Transverse colon (tissue), 4 donors: ENCODE measurements around the gene PTPRD. TPM values are rescaled to one million over a fixed set of nuclear protein-coding genes. Genes with fewer than 3 reads are reported as not detected.

Source experiments
- DNase-seq: peaks from one replicate; pipeline ENCODE4 v3.0.0-alpha.2; 2019
- H3K27ac ChIP-seq, 4 donors: fragments of 200-600 bp; sonication (generic); 2 replicates each; pipeline ENCODE4 v1.5.1; 2016 to 2018; ENCODE audit warnings: inconsistent platforms in 4 of 4
- H3K27me3 ChIP-seq: fragments of 200-600 bp; sonication (generic); 2 replicates; pipeline ENCODE4 v1.5.1; 2017; ENCODE audit warnings: inconsistent platforms
- H3K36me3 ChIP-seq, 4 donors: fragments of 200-600 bp; sonication (generic); 2 replicates each; pipeline ENCODE4 v1.5.1; 2017 to 2019; ENCODE audit warnings: inconsistent platforms in 4 of 4
- H3K4me1 ChIP-seq, 4 donors: fragments of 200-600 bp; sonication (generic); 2 replicates each; pipeline ENCODE4 v1.5.1; 2017 to 2020; ENCODE audit warnings: inconsistent platforms in 4 of 4
- H3K4me3 ChIP-seq, 4 donors: fragments of 200-600 bp; sonication (generic); 1 replicate in 1 of 4; 2 replicates in 3 of 4; pipeline versions ENCODE4 v1.5.1 to v1.6.1; 2017 to 2019; ENCODE audit warnings: inconsistent platforms in 4 of 4
- H3K9me3 ChIP-seq, 2 donors: fragments of 200-600 bp; sonication (generic); 2 replicates each; pipeline ENCODE4 v1.5.1; 2017 to 2019; ENCODE audit warnings: inconsistent platforms in 2 of 2
- CTCF ChIP-seq, 5 experiments: fragments of 200-600 bp in 3 of 5; fragments of 450-650 bp in 2 of 5; sonication (generic) in 3 of 5; IDR thresholded peaks; 1 replicate in 2 of 5; 2 replicates in 3 of 5; pipeline ENCODE4 v1.5.1; 2016 to 2017; ENCODE audit warnings: antibody characterized with exemption in 5 of 5, inconsistent platforms in 3 of 5, mild to moderate bottlenecking in 2 of 5, moderate library complexity in 1 of 5
- EP300 ChIP-seq: sonication (generic); formaldehyde crosslinking; IDR thresholded peaks from one replicate; pipeline ENCODE4 v1.6.1; 2017; ENCODE audit warnings: antibody characterized with exemption, low read depth
- POLR2A ChIP-seq: fragments of 450-650 bp; IDR thresholded peaks from one replicate; pipeline ENCODE4 v1.6.1; 2016; ENCODE audit warnings: antibody characterized with exemption, mild to moderate bottlenecking, moderate library complexity
- POLR2AphosphoS5 ChIP-seq, 3 donors: sonication (generic); formaldehyde crosslinking; IDR thresholded peaks; one replicate each; pipeline ENCODE4 v1.6.1; 2016; ENCODE audit warnings: antibody characterized with exemption in 3 of 3
- WGBS, 2 donors: methylation state at CpG; one replicate each; pipeline ENCODE4 v1.1.5; 2018; ENCODE audit warnings: low coverage in 1 of 2; 5-methylcytosine and 5-hydroxymethylcytosine counted together
- in situ Hi-C, 4 donors: fragments of 200-750 bp; cut with MboI; loops; one replicate each; pipeline versions ENCODE4 v1.15.0 to v1.15.1; 2017; ENCODE audit warnings: low sequenced_read_pairs in 3 of 4, low pct_ligation_motif_present in 1 of 4, low pct_unique_long_range_greater_than_20kb in 1 of 4
- intact Hi-C: fragments of 100-400 bp; cut with DNase I; formaldehyde crosslinking; loops from one replicate; pipeline ENCODE4 v1.15.1; 2023; ENCODE audit warnings: low total_unique reads
- total RNA-seq, 4 donors: library from RNA; depleted of rRNA; stranded (reverse); fragments of >200 nt; gene quantifications; one replicate each; pipeline ENCODE4 v1.1.0, GENCODE V29; 2016

PTPRD gene
- total RNA-seq, 4 donors from 2014 or later = 43.0 to 115 (median 79.1) TPM

DNA sequence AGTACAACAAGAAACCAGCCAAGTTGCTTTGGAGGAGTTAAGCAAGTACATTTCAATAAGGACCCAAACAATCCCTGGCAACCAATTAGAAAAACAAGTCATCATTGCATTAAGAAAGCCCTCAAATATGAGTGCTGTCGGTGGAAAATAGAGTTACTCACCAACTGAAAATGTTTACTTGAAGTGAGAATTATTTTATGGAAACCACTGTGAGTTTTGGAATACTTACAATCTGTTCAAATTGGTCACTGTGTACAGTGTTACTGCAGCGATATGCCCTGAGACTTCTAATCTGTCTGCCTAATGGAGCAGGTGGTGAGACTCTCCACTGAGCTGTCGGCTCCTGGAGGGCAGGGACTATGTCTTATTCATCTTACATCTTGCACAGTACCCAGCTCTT lies 1740.0 kb downstream of the PTPRD start:
- in situ Hi-C loops (no loop called here), intact Hi-C loops (no loop called here)
- H3K27ac ChIP-seq = no peak overlapping the region
- WGBS, 2 donors = 68 to 78% methylated on average over 2 to 3 of the region's 3 CpGs
- TF ChIP-seq POLR2AphosphoS5 (IDR thresholded peaks at IDR 0.05) = no peak
- TF ChIP-seq CTCF (IDR thresholded peaks at IDR 0.05) = no peak
- no peak for TF ChIP-seq POLR2A
- TF ChIP-seq EP300 = no peak
- no peaks in the 10 kb centered on the region for H3K27me3 ChIP-seq
- H3K9me3 ChIP-seq = no peaks in the 10 kb centered on the region
- H3K4me3 ChIP-seq = no peak overlapping the region
- DNase-seq = no peak
- peaks cover 0 to 21% (median 0%) of the 10 kb centered on the region in 4 donors for H3K4me1 ChIP-seq
- H3K36me3 ChIP-seq = no peaks in the 10 kb centered on the region

DNA sequence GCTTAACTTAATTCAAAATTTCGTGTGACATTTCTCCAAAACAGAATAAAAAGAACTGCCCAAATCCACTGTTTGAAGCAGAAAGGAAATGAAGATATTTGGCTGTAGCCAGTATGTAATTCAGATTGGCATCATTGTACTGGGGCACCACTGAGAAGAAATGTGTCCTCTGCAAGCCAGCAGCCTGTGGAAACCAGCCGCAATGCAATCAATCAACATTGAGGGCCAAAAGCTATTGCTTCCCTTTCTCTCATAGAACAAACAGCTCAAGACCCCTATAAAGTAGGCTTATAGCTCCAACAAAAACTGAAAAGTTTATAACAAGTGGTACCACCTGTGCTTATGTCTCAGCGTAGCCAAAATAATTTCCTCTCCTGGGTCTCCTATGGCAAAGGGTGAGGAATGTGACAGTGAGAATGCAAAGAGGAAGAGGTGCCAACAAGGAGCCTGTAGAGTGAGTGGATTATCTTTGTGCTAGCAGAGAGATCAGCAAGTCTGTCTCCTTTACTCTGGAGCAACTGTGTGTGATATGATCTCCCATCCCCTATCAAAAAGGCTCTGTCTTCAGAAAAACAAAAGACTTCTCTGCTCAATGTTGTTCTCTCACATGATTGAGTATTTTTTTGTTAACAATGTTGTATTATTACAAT lies 1740.9 kb downstream of the PTPRD start:
- TF ChIP-seq EP300 (no peak), POLR2A (no peak)
- 68 to 82% methylated on average over 3 of the region's 3 CpGs for WGBS, 2 donors
- in situ Hi-C loops = no loop called here
- H3K4me1 ChIP-seq = peaks cover 0 to 21% (median 0%) of the 10 kb centered on the region in 4 donors
- DNase-seq = no peak
- intact Hi-C loops = no loop called here
- H3K27me3 ChIP-seq = no peaks in the 10 kb centered on the region
- H3K36me3 ChIP-seq = no peaks in the 10 kb centered on the region
- H3K9me3 ChIP-seq = no peaks in the 10 kb centered on the region
- no peak overlapping the region for H3K4me3 ChIP-seq
- no peak overlapping the region for H3K27ac ChIP-seq

DNA sequence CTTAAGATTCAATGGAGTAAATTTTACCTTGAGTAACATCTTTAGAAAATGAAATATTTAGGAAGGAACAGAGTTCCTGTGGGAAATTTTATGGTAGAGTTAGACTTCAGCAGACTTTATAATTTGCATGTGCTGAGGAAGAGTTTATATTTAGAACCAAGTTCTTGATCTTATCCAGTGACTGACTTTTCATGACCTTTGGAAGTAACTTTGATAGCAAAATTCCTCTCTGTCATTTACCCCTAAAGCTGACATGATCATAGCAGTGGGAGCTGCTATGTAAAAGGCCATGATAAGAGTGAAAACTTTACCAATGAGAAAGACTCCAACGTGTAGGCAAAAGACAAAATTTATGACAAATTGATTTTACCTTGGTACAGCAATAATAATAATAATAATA lies 1741.4 kb downstream of the PTPRD start:
- in situ Hi-C loops = no loop called here
- no peak for DNase-seq
- no peaks in the 10 kb centered on the region for H3K9me3 ChIP-seq
- no peak for TF ChIP-seq CTCF (IDR thresholded peaks at IDR 0.05)
- no peak for TF ChIP-seq POLR2AphosphoS5 (IDR thresholded peaks at IDR 0.05)
- no peak for TF ChIP-seq EP300
- TF ChIP-seq POLR2A = no peak
- no peaks in the 10 kb centered on the region for H3K27me3 ChIP-seq
- H3K27ac ChIP-seq = no peak overlapping the region
- no peak overlapping the region for H3K4me3 ChIP-seq
- peaks cover 0 to 17% (median 0%) of the 10 kb centered on the region in 4 donors for H3K4me1 ChIP-seq
- WGBS, 2 donors = 74 to 83% methylated on average over 1 of the region's 1 CpG
- intact Hi-C loops = no loop called here
- no peaks in the 10 kb centered on the region for H3K36me3 ChIP-seq

DNA sequence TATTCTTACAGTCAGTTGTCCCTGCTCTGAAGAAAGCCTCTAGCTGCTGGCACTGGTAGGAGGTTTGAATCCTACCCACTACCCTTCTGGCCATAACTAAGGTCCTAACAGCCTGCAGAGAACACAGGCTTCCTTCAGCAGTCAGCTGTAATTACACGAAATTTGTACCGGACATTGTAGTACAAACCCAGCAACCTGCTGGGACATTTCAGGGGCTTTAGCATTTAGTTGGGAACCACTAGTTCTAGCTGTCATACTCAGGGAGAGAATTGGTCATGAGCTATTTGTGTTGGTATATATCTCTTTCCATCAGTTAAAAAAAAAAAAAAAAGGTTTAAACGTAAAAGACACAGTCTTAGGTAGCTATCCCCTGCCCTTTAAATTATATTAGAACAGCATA lies 1743.0 kb downstream of the PTPRD start:
- intact Hi-C loops (loop anchor here (1.0 to 5.0 kb wide), 2 partner anchors 20 to 1648 kb away; no protein-coding TSS in a partner anchor), in situ Hi-C loops (no loop called here)
- 63 to 67% methylated on average over 1 to 3 of the region's 3 CpGs for WGBS, 2 donors
- no peaks in the 10 kb centered on the region for H3K9me3 ChIP-seq
- no peak overlapping the region for H3K4me3 ChIP-seq
- no peaks in the 10 kb centered on the region for H3K36me3 ChIP-seq
- H3K27me3 ChIP-seq = no peaks in the 10 kb centered on the region
- TF ChIP-seq POLR2AphosphoS5 (IDR thresholded peaks at IDR 0.05) (no peak), POLR2A (no peak), CTCF (IDR thresholded peaks at IDR 0.05) (no peak)
- DNase-seq = no peak
- H3K4me1 ChIP-seq = peaks cover 0 to 13% (median 0%) of the 10 kb centered on the region in 4 donors
- H3K27ac ChIP-seq = no peak overlapping the region

GRCh38 chr9:8868632-8869031 lies 1744.2 kb downstream of the PTPRD start:
- WGBS, 2 donors = 91 to 92% methylated on average over 1 of the region's 1 CpG
- DNase-seq = no peak
- H3K27ac ChIP-seq = no peak overlapping the region
- intact Hi-C loops = loop anchor here (1.0 to 5.0 kb wide), 2 partner anchors 18 to 1646 kb away; no protein-coding TSS in a partner anchor
- in situ Hi-C loops = no loop called here
- H3K9me3 ChIP-seq = no peaks in the 10 kb centered on the region
- no peaks in the 10 kb centered on the region for H3K36me3 ChIP-seq
- TF ChIP-seq EP300 = no peak
- TF ChIP-seq POLR2AphosphoS5 (IDR thresholded peaks at IDR 0.05) = no peak
- TF ChIP-seq POLR2A = no peak
- no peak for TF ChIP-seq CTCF (IDR thresholded peaks at IDR 0.05)
- no peaks in the 10 kb centered on the region for H3K27me3 ChIP-seq
- H3K4me3 ChIP-seq = no peak overlapping the region
- peaks cover 0 to 13% (median 0%) of the 10 kb centered on the region in 4 donors for H3K4me1 ChIP-seq
